PC-3 (cell line): ENCODE results near the gene TNFRSF12A.

ENCODE experiments used
- EZH2 ChIP-seq: fragments of 300-600 bp; sonication (generic); IDR thresholded peaks from one replicate; pipeline ENCODE4 v1.6.1; 2017; ENCODE audit warnings: antibody characterized with exemption, mild to moderate bottlenecking, low read length; ENCODE audit not compliant: unreplicated experiment
- TF ChIP-seq, protein P1 (sequence below): fragments of 300-600 bp; sonication (generic); conservative IDR thresholded peaks from 2 replicates; pipeline ENCODE4 v1.5.1; 2017; ENCODE audit warnings: antibody characterized with exemption, low read depth, mild to moderate bottlenecking, low read length

GRCh38 chr16:3027489-3027795 is 7.3 kb downstream of the TNFRSF12A start:
- TF ChIP-seq, protein P1, sequence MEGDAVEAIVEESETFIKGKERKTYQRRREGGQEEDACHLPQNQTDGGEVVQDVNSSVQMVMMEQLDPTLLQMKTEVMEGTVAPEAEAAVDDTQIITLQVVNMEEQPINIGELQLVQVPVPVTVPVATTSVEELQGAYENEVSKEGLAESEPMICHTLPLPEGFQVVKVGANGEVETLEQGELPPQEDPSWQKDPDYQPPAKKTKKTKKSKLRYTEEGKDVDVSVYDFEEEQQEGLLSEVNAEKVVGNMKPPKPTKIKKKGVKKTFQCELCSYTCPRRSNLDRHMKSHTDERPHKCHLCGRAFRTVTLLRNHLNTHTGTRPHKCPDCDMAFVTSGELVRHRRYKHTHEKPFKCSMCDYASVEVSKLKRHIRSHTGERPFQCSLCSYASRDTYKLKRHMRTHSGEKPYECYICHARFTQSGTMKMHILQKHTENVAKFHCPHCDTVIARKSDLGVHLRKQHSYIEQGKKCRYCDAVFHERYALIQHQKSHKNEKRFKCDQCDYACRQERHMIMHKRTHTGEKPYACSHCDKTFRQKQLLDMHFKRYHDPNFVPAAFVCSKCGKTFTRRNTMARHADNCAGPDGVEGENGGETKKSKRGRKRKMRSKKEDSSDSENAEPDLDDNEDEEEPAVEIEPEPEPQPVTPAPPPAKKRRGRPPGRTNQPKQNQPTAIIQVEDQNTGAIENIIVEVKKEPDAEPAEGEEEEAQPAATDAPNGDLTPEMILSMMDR = no peak
- no peak for TF ChIP-seq EZH2
